Sigmoid colon (tissue), 4 donors: Measurements from ENCODE around the gene EIPR1.

Experiments used
- CTCF ChIP-seq, 4 experiments: fragments of 450-650 bp in 3 of 4; fragments of 200-600 bp in 1 of 4; IDR thresholded peaks; one replicate each; pipeline ENCODE4 v1.5.1; 2016 to 2019; ENCODE audit warnings: antibody characterized with exemption in 4 of 4, mild to moderate bottlenecking in 3 of 4, moderate library complexity in 2 of 4
- EP300 ChIP-seq, 4 donors: sonication (generic); formaldehyde crosslinking; IDR thresholded peaks; one replicate each; pipeline ENCODE4 v1.6.1; 2017; ENCODE audit warnings: antibody characterized with exemption in 4 of 4
- POLR2A ChIP-seq, 2 donors: fragments of 450-650 bp; IDR thresholded peaks; one replicate each; pipeline ENCODE4 v1.6.1; 2016; ENCODE audit warnings: antibody characterized with exemption in 2 of 2, mild to moderate bottlenecking in 2 of 2, moderate library complexity in 2 of 2
- POLR2AphosphoS5 ChIP-seq, 4 donors: sonication (generic); formaldehyde crosslinking; IDR thresholded peaks; one replicate each; pipeline ENCODE4 v1.6.1; 2017; ENCODE audit warnings: antibody characterized with exemption in 4 of 4

- TF ChIP-seq EP300 (IDR thresholded peaks at IDR 0.05) (no peak), POLR2A (IDR thresholded peaks at IDR 0.05) (no peak), POLR2AphosphoS5 (IDR thresholded peaks at IDR 0.05) (no peak), CTCF (IDR thresholded peaks at IDR 0.05) (no peak)
Observed at GRCh38 chr2:3326871-3327270, 50.7 kb downstream of the EIPR1 start.
